HEK293 (cell line): ENCODE results near the gene MRNIP.

ENCODE experiments used
- CTCF ChIP-seq: fragments of 450-650 bp; formaldehyde crosslinking; IDR thresholded peaks from 2 replicates; pipeline ENCODE4 v1.5.1; 2016; ENCODE audit warnings: missing biosample characterization, missing genetic modification characterization
- GLI2 ChIP-seq: fragments of 450-650 bp; formaldehyde crosslinking; IDR thresholded peaks from 2 replicates; pipeline ENCODE4; 2017; ENCODE audit warnings: missing biosample characterization, missing genetic modification characterization, low read depth, borderline replicate concordance
- SP3 ChIP-seq: fragments of 450-650 bp; formaldehyde crosslinking; IDR thresholded peaks from 2 replicates; pipeline ENCODE4 v1.5.1; 2016; ENCODE audit warnings: missing biosample characterization, missing genetic modification characterization
- ZBTB21 ChIP-seq: fragments of 450-650 bp; formaldehyde crosslinking; IDR thresholded peaks from 2 replicates; pipeline ENCODE4 v1.5.1; 2017; ENCODE audit warnings: missing biosample characterization, missing genetic modification characterization
- ZNF274 ChIP-seq, 2 experiments: fragments of 200-500 bp in 1 of 2; fragments of 450-650 bp in 1 of 2; sonication (Bioruptor generic) in 1 of 2; formaldehyde crosslinking in 1 of 2; IDR thresholded peaks; 2 replicates each; pipeline versions ENCODE4 v1.5.1 to v1.6.1; 2014 to 2016; ENCODE audit warnings: borderline replicate concordance in 1 of 2, inconsistent platforms in 1 of 2, low read length in 1 of 2, missing biosample characterization in 1 of 2, missing genetic modification characterization in 1 of 2
- ZNF785 ChIP-seq: fragments of 450-650 bp; formaldehyde crosslinking; IDR thresholded peaks from 2 replicates; pipeline ENCODE4 v1.5.1; 2016; ENCODE audit warnings: missing biosample characterization, missing genetic modification characterization
- TF ChIP-seq, protein P1 (sequence below): fragments of 450-650 bp; formaldehyde crosslinking; IDR thresholded peaks from 2 replicates; pipeline ENCODE4 v1.5.1; 2017; ENCODE audit warnings: missing biosample characterization, missing genetic modification characterization

- no peak for TF ChIP-seq ZNF785 (tag by site-specific recombination)
- TF ChIP-seq CTCF (tag by site-specific recombination), result no peak
- TF ChIP-seq ZBTB21 (tag by site-specific recombination), result no peak
- no peak for TF ChIP-seq SP3 (tag by site-specific recombination)
- no peak for TF ChIP-seq ZNF274 (IDR thresholded peaks at IDR 0.05; ENCODE audit: low read length)
- no peak for TF ChIP-seq ZNF274 (tag by site-specific recombination; IDR thresholded peaks at IDR 0.05; ENCODE audit: borderline replicate concordance)
- no peak for TF ChIP-seq GLI2 (tag by site-specific recombination)
- TF ChIP-seq, protein P1, sequence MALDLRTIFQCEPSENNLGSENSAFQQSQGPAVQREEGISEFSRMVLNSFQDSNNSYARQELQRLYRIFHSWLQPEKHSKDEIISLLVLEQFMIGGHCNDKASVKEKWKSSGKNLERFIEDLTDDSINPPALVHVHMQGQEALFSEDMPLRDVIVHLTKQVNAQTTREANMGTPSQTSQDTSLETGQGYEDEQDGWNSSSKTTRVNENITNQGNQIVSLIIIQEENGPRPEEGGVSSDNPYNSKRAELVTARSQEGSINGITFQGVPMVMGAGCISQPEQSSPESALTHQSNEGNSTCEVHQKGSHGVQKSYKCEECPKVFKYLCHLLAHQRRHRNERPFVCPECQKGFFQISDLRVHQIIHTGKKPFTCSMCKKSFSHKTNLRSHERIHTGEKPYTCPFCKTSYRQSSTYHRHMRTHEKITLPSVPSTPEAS (tag by site-specific recombination), result no peak
Observed at GRCh38 chr5:179869101-179869500, 10.5 kb upstream of the MRNIP start.
